K562 (cell line): ENCODE data around the gene FASTK. TPM values are rescaled to one million over a fixed set of nuclear protein-coding genes. Genes with fewer than 3 reads are reported as not detected.

Experiments
- DIDO1 ChIP-seq: fragments of 450-650 bp; IDR thresholded peaks from 2 replicates; pipeline ENCODE4 v1.6.1; 2016; ENCODE audit warnings: low read depth, missing biosample characterization, missing genetic modification characterization
- ERF ChIP-seq: fragments of 450-650 bp; formaldehyde crosslinking; IDR thresholded peaks from 2 replicates; pipeline ENCODE4 v1.4.0; 2020; ENCODE audit warnings: mild to moderate bottlenecking, mixed read lengths
- HBP1 ChIP-seq: fragments of 450-650 bp; formaldehyde crosslinking; IDR thresholded peaks from 2 replicates; pipeline ENCODE4 v1.4.0; 2022; ENCODE audit warnings: missing genetic modification characterization
- HDAC1 ChIP-seq, 2 experiments: fragments of 450-650 bp; IDR thresholded peaks; 2 replicates each; pipeline ENCODE4 v1.6.1; 2016 to 2017; ENCODE audit warnings: inconsistent platforms in 1 of 2, mild to moderate bottlenecking in 1 of 2, moderate library complexity in 1 of 2
- HMG20B ChIP-seq: fragments of 250-450 bp; sonication (Bioruptor Pico); IDR thresholded peaks from 2 replicates; pipeline ENCODE4 v1.5.0; 2021; ENCODE audit warnings: mild to moderate bottlenecking
- IFI16 ChIP-seq: fragments of 250-450 bp; sonication (Bioruptor Pico); IDR thresholded peaks from 2 replicates; pipeline ENCODE4 v2.1.2; 2022; ENCODE audit warnings: mild to moderate bottlenecking, inconsistent platforms
- MECOM ChIP-seq: fragments of 250-450 bp; sonication (Bioruptor Pico); IDR thresholded peaks from 2 replicates; pipeline ENCODE4 v1.8.0; 2022; ENCODE audit warnings: inconsistent platforms
- MEIS2 ChIP-seq: fragments of 450-650 bp; IDR thresholded peaks from 2 replicates; pipeline ENCODE4 v1.6.1; 2014; ENCODE audit warnings: mild to moderate bottlenecking; ENCODE audit not compliant: partially characterized antibody
- NFXL1 ChIP-seq: fragments of 450-650 bp; formaldehyde crosslinking; IDR thresholded peaks from 2 replicates; pipeline ENCODE4 v1.4.0; 2021; ENCODE audit warnings: mild to moderate bottlenecking
- NKRF ChIP-seq: fragments of 450-650 bp; IDR thresholded peaks from 2 replicates; pipeline ENCODE4 v1.6.1; 2016; ENCODE audit warnings: borderline replicate concordance
- PHB2 ChIP-seq: fragments of 450-650 bp; IDR thresholded peaks from 2 replicates; pipeline ENCODE4 v1.6.1; 2017; ENCODE audit warnings: low read depth
- SMARCA4 ChIP-seq: fragments of 450-650 bp; IDR thresholded peaks from 2 replicates; pipeline ENCODE4 v1.6.1; 2016
- TCF15 ChIP-seq: fragments of 250-450 bp; sonication (Bioruptor Pico); IDR thresholded peaks from 2 replicates; pipeline ENCODE4 v1.8.0; 2022; ENCODE audit warnings: moderate library complexity, mild to moderate bottlenecking, inconsistent platforms
- TEAD1 ChIP-seq, 2 experiments: fragments of 450-650 bp in 1 of 2; sonication (generic) in 1 of 2; formaldehyde crosslinking; IDR thresholded peaks; 2 replicates each; pipeline versions ENCODE4 v1.4.0 to v1.8.0; 2020 to 2022; ENCODE audit warnings: mild to moderate bottlenecking in 2 of 2, missing genetic modification reagents in 1 of 2
- TRIM24 ChIP-seq, 2 experiments: fragments of 450-650 bp; IDR thresholded peaks; 2 replicates each; pipeline ENCODE4 v1.6.1; 2016
- USF1 ChIP-seq: sonication (generic); formaldehyde crosslinking; IDR thresholded peaks from 2 replicates; pipeline ENCODE4 v1.9.0; 2022; ENCODE audit warnings: mild to moderate bottlenecking, missing genetic modification reagents
- ZBTB12 ChIP-seq: fragments of 250-450 bp; sonication (Bioruptor Pico); IDR thresholded peaks from 2 replicates; pipeline ENCODE4 v1.4.0; 2020
- ZBTB17 ChIP-seq: fragments of 450-650 bp; formaldehyde crosslinking; IDR thresholded peaks from 2 replicates; pipeline ENCODE4 v1.4.0; 2020; ENCODE audit warnings: mild to moderate bottlenecking
- ZNF253 ChIP-seq: fragments of 250-450 bp; sonication (Bioruptor Pico); conservative IDR thresholded peaks from 2 replicates; pipeline ENCODE4 v1.6.1; 2021; ENCODE audit warnings: mild to moderate bottlenecking
- ZNF41 ChIP-seq: fragments of 250-450 bp; sonication (Bioruptor Pico); conservative IDR thresholded peaks from 2 replicates; pipeline ENCODE4 v1.4.0; 2020; ENCODE audit warnings: mild to moderate bottlenecking
- ZNF445 ChIP-seq: fragments of 250-450 bp; sonication (Bioruptor Pico); IDR thresholded peaks from 2 replicates; pipeline ENCODE4 v1.4.0; 2020; ENCODE audit warnings: low read depth, mild to moderate bottlenecking, moderate library complexity
- ZNF695 ChIP-seq: fragments of 450-650 bp; formaldehyde crosslinking; IDR thresholded peaks from 2 replicates; pipeline ENCODE4 v1.4.0; 2020; ENCODE audit warnings: mild to moderate bottlenecking, moderate library complexity
- ZNF707 ChIP-seq: fragments of 250-450 bp; sonication (Bioruptor Pico); conservative IDR thresholded peaks from 2 replicates; pipeline ENCODE4 v1.8.0; 2022; ENCODE audit warnings: inconsistent platforms, mild to moderate bottlenecking, moderate library complexity
- polyA plus RNA-seq, 8 experiments: library from polyadenylated mRNA; depleted of rRNA in 4 of 8; stranded (reverse) in 5 of 8; unstranded in 3 of 8; fragments of >200 nt; fragmentation: Nextera tagmentation in 2 of 8; fragmentation: Illumina TruSeq in 1 of 8; extraction: Ambion mirVana in 2 of 8; extraction: Trizol in 1 of 8; gene quantifications; 2 replicates each; pipeline versions ENCODE4 v1.2.1 to v1.2.3, GENCODE V29; 2011 to 2014; ENCODE audit warnings: inconsistent platforms in 1 of 8, missing spikeins in 1 of 8
- total RNA-seq, 7 experiments: library from RNA; depleted of rRNA in 6 of 7; stranded (reverse); fragments of >200 nt in 6 of 7; fragmentation: Illumina TruSeq in 2 of 7; extraction: Trizol in 2 of 7; gene quantifications; 2 replicates each; pipeline versions ENCODE4 v1.2.1 to v1.2.3, GENCODE V29; 2011 to 2021; ENCODE audit warnings: low replicate concordance in 1 of 7

FASTK gene
- total and polyA plus RNA-seq, 9 of the 15 experiments (the other 6 are each of a cell fraction or from before 2014, with no cell fraction given), result 0.51 to 150 (median 48.2) TPM

- peak; percentile 67 for TF ChIP-seq USF1 (CRISPR knock-in tag)
- TF ChIP-seq ZNF695 (CRISPR knock-in tag), result peak; percentile 88
- TF ChIP-seq ZNF445, result peak; percentile 73; the same call in 1 of the 2 replicates
- TF ChIP-seq HBP1, result peak; percentile 94
- TF ChIP-seq TRIM24 (IDR thresholded peaks at IDR 0.05), result peak; percentile 16 to 40; a peak in 2 of 4 replicates
- 0 out of 2 replicates have a peak, but pooled peaks have one; percentile 8 for TF ChIP-seq PHB2
- TF ChIP-seq DIDO1 (tag), result peak; percentile 88
- peak; percentile 92 for TF ChIP-seq ZNF41 (CRISPR knock-in tag)
- peak; percentile 95 for TF ChIP-seq ZBTB17 (CRISPR knock-in tag)
- TF ChIP-seq IFI16, result peak; percentile 89; the same call in 1 of the 2 replicates
- TF ChIP-seq HDAC1 (IDR thresholded peaks at IDR 0.05), result peak; percentile 70 to 74; a peak in 2 of 4 replicates
- peak; percentile 49 for TF ChIP-seq MEIS2
- peak; percentile 93 for TF ChIP-seq ERF (CRISPR knock-in tag)
- peak; percentile 72 for TF ChIP-seq ZBTB12 (CRISPR knock-in tag)
- 0 out of 2 replicates have a peak, but pooled peaks have one; percentile 26 for TF ChIP-seq ZNF707 (CRISPR knock-in tag)
- peak; percentile 76; the same call in 1 of the 2 replicates for TF ChIP-seq NFXL1 (CRISPR knock-in tag)
- 0 out of 2 replicates have a peak, but pooled peaks have one; percentile 10 for TF ChIP-seq ZNF253 (CRISPR knock-in tag)
- TF ChIP-seq HMG20B (CRISPR knock-in tag), result peak; percentile 62; the same call in 1 of the 2 replicates
- peak; percentile 82 for TF ChIP-seq NKRF
- peak; percentile 71 to 95; a peak in 3 of 4 replicates for TF ChIP-seq TEAD1 (CRISPR knock-in tag; IDR thresholded peaks at IDR 0.05)
- TF ChIP-seq MECOM (CRISPR knock-in tag), result peak; percentile 92
- TF ChIP-seq SMARCA4, result peak; percentile 80
- TF ChIP-seq TCF15 (CRISPR knock-in tag), result peak; percentile 91; the same call in 1 of the 2 replicates
Measured at GRCh38 chr7:151026771-151027727, 53.6 kb downstream of the FASTK start (continued).
